ENCODE data around the gene BFSP1.

DNA sequence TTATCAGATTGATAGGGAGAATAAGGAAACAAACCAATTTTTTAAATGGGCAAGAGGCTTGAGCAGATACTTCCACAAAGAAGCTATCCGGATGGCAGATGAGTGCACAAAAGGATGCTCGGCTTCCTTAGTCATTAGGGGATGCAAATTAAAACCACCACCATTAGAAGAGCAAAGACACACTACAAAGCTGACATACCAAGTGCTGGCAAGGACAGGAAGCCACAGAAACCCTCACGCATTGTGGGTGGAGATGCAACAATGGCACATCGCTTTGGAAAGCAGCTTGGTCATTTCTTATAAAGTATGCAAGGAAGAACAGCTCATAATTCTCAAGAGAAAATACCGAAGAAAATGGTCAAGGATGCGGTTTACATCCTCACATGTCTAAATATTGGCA lies 19.8 kb downstream of the BFSP1 start:
- TF ChIP-seq POLR2AphosphoS5 (IDR thresholded peaks at IDR 0.05; ENCODE audit: insufficient read depth, low read depth, low read length) (no peak), CTCF (IDR thresholded peaks at IDR 0.05; ENCODE audit: extremely low read depth in 1 of 2, insufficient read depth in 1 of 2, low read depth in 1 of 2, low read length in 2 of 2) (no peak), EZH2 (IDR thresholded peaks at IDR 0.05; ENCODE audit: borderline replicate concordance, low read depth, low read length, severe bottlenecking) (no peak), POLR2A (IDR thresholded peaks at IDR 0.05; ENCODE audit: low read depth, low read length) (no peak), MAX (IDR thresholded peaks at IDR 0.05; ENCODE audit: insufficient read depth, insufficient read length) (no peak), GATA2 (IDR thresholded peaks at IDR 0.05; ENCODE audit: insufficient read depth, insufficient read length, low read depth, low read length) (no peak), MYC (IDR thresholded peaks at IDR 0.05; ENCODE audit: low read depth, low read length) (no peak)

Data from endothelial cell of umbilical vein (primary cell).